ENCODE results near the gene OSMR. TPM values are rescaled to one million over a fixed set of nuclear protein-coding genes. Genes with fewer than 3 reads are reported as not detected.

The OSMR gene
- total and polyA plus RNA-seq, 2 experiments from 2014 or later, result 1.5 to 2.6 TPM

- no peak overlapping the region for H3K4me3 Mint-ChIP-seq
- H3K4me1 ChIP-seq (ENCODE audit: insufficient read depth), result no peaks in the 10 kb centered on the region
- no peaks in the 10 kb centered on the region for H3K79me2 ChIP-seq (replicated peaks; ENCODE audit: insufficient read depth)
- no peak overlapping the region for H2AFZ ChIP-seq
- no peaks in the 10 kb centered on the region for H3F3A ChIP-seq (replicated peaks; ENCODE audit: low read depth)
- peaks cover 24% of the 10 kb centered on the region for H3K36me3 Mint-ChIP-seq (ENCODE audit: low read depth)
- TF ChIP-seq, protein P1, sequence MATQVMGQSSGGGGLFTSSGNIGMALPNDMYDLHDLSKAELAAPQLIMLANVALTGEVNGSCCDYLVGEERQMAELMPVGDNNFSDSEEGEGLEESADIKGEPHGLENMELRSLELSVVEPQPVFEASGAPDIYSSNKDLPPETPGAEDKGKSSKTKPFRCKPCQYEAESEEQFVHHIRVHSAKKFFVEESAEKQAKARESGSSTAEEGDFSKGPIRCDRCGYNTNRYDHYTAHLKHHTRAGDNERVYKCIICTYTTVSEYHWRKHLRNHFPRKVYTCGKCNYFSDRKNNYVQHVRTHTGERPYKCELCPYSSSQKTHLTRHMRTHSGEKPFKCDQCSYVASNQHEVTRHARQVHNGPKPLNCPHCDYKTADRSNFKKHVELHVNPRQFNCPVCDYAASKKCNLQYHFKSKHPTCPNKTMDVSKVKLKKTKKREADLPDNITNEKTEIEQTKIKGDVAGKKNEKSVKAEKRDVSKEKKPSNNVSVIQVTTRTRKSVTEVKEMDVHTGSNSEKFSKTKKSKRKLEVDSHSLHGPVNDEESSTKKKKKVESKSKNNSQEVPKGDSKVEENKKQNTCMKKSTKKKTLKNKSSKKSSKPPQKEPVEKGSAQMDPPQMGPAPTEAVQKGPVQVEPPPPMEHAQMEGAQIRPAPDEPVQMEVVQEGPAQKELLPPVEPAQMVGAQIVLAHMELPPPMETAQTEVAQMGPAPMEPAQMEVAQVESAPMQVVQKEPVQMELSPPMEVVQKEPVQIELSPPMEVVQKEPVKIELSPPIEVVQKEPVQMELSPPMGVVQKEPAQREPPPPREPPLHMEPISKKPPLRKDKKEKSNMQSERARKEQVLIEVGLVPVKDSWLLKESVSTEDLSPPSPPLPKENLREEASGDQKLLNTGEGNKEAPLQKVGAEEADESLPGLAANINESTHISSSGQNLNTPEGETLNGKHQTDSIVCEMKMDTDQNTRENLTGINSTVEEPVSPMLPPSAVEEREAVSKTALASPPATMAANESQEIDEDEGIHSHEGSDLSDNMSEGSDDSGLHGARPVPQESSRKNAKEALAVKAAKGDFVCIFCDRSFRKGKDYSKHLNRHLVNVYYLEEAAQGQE (IDR thresholded peaks at IDR 0.05; ENCODE audit: unreplicated experiment), result no peak
- TF ChIP-seq, protein P2, sequence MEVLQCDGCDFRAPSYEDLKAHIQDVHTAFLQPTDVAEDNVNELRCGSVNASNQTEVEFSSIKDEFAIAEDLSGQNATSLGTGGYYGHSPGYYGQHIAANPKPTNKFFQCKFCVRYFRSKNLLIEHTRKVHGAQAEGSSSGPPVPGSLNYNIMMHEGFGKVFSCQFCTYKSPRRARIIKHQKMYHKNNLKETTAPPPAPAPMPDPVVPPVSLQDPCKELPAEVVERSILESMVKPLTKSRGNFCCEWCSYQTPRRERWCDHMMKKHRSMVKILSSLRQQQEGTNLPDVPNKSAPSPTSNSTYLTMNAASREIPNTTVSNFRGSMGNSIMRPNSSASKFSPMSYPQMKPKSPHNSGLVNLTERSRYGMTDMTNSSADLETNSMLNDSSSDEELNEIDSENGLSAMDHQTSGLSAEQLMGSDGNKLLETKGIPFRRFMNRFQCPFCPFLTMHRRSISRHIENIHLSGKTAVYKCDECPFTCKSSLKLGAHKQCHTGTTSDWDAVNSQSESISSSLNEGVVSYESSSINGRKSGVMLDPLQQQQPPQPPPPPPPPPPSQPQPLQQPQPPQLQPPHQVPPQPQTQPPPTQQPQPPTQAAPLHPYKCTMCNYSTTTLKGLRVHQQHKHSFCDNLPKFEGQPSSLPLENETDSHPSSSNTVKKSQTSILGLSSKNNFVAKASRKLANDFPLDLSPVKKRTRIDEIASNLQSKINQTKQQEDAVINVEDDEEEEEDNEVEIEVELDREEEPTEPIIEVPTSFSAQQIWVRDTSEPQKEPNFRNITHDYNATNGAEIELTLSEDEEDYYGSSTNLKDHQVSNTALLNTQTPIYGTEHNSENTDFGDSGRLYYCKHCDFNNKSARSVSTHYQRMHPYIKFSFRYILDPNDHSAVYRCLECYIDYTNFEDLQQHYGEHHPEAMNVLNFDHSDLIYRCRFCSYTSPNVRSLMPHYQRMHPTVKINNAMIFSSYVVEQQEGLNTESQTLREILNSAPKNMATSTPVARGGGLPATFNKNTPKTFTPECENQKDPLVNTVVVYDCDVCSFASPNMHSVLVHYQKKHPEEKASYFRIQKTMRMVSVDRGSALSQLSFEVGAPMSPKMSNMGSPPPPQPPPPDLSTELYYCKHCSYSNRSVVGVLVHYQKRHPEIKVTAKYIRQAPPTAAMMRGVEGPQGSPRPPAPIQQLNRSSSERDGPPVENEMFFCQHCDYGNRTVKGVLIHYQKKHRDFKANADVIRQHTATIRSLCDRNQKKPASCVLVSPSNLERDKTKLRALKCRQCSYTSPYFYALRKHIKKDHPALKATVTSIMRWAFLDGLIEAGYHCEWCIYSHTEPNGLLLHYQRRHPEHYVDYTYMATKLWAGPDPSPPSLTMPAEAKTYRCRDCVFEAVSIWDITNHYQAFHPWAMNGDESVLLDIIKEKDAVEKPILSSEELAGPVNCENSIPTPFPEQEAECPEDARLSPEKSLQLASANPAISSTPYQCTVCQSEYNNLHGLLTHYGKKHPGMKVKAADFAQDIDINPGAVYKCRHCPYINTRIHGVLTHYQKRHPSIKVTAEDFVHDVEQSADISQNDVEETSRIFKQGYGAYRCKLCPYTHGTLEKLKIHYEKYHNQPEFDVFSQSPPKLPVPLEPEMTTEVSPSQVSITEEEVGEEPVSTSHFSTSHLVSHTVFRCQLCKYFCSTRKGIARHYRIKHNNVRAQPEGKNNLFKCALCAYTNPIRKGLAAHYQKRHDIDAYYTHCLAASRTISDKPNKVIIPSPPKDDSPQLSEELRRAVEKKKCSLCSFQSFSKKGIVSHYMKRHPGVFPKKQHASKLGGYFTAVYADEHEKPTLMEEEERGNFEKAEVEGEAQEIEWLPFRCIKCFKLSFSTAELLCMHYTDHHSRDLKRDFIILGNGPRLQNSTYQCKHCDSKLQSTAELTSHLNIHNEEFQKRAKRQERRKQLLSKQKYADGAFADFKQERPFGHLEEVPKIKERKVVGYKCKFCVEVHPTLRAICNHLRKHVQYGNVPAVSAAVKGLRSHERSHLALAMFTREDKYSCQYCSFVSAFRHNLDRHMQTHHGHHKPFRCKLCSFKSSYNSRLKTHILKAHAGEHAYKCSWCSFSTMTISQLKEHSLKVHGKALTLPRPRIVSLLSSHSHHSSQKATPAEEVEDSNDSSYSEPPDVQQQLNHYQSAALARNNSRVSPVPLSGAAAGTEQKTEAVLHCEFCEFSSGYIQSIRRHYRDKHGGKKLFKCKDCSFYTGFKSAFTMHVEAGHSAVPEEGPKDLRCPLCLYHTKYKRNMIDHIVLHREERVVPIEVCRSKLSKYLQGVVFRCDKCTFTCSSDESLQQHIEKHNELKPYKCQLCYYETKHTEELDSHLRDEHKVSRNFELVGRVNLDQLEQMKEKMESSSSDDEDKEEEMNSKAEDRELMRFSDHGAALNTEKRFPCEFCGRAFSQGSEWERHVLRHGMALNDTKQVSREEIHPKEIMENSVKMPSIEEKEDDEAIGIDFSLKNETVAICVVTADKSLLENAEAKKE (CRISPR knock-in tag; IDR thresholded peaks at IDR 0.05), result no peak
- TF ChIP-seq CREB1 (CRISPR knock-in tag; IDR thresholded peaks at IDR 0.05; ENCODE audit: low read depth) (no peak), ETS1 (IDR thresholded peaks at IDR 0.05) (no peak), NANOG (IDR thresholded peaks at IDR 0.05; ENCODE audit: borderline replicate concordance) (no peak), POLR2AphosphoS5 (IDR thresholded peaks at IDR 0.05; ENCODE audit: low read depth) (no peak), ZNF114 (CRISPR knock-in tag; IDR thresholded peaks at IDR 0.05) (no peak), JUNB (IDR thresholded peaks at IDR 0.05; ENCODE audit: unreplicated experiment) (no peak), ZNF331 (CRISPR knock-in tag; IDR thresholded peaks at IDR 0.05; ENCODE audit: low read depth) (no peak), EZH2 (IDR thresholded peaks at IDR 0.05; ENCODE audit: low read depth, unreplicated experiment) (no peak), STAT1 (IDR thresholded peaks at IDR 0.05; ENCODE audit: unreplicated experiment) (no peak), EZH2phosphoT487 (IDR thresholded peaks at IDR 0.05; ENCODE audit: unreplicated experiment) (no peak)
- TF ChIP-seq, protein P3, sequence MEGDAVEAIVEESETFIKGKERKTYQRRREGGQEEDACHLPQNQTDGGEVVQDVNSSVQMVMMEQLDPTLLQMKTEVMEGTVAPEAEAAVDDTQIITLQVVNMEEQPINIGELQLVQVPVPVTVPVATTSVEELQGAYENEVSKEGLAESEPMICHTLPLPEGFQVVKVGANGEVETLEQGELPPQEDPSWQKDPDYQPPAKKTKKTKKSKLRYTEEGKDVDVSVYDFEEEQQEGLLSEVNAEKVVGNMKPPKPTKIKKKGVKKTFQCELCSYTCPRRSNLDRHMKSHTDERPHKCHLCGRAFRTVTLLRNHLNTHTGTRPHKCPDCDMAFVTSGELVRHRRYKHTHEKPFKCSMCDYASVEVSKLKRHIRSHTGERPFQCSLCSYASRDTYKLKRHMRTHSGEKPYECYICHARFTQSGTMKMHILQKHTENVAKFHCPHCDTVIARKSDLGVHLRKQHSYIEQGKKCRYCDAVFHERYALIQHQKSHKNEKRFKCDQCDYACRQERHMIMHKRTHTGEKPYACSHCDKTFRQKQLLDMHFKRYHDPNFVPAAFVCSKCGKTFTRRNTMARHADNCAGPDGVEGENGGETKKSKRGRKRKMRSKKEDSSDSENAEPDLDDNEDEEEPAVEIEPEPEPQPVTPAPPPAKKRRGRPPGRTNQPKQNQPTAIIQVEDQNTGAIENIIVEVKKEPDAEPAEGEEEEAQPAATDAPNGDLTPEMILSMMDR (conservative IDR thresholded peaks at IDR 0.05; ENCODE audit: low read depth in 2 of 2), result no peak
- H3K4me2 ChIP-seq, result no peak overlapping the region
- peaks cover 4% of the 10 kb centered on the region for H3K27me3 Mint-ChIP-seq (ENCODE audit: insufficient read depth, low read depth, poor library complexity)
- no peak overlapping the region for H3K4me3 ChIP-seq
- H3K27ac ChIP-seq (ENCODE audit: low read depth), result no peak overlapping the region
- DNase-seq (ENCODE audit: low spot score), result no peak
- ATAC-seq, result no peak
- peaks cover 41% of the 10 kb centered on the region for H3K9me3 Mint-ChIP-seq
- peaks cover 10% of the 10 kb centered on the region for H3K9me2 ChIP-seq (ENCODE audit: insufficient read depth)
- H3K4me1 Mint-ChIP-seq, result no peaks in the 10 kb centered on the region
- no peaks in the 10 kb centered on the region; the same call in 1 of the 2 replicates for H3K36me3 ChIP-seq (ENCODE audit: insufficient read depth)
- no peak overlapping the region for H3K27ac Mint-ChIP-seq
- no peaks in the 10 kb centered on the region for H4K20me1 ChIP-seq (replicated peaks; ENCODE audit: insufficient read depth)
- no peaks in the 10 kb centered on the region for H3K27me3 ChIP-seq (ENCODE audit: insufficient read depth)
Measured at GRCh38 chr5:38858839-38859238, 13.0 kb downstream of the OSMR start.

All from GM23338 (cell line).